Measurements from ENCODE around the gene MAML1. TPM values are rescaled to one million over a fixed set of nuclear protein-coding genes. Genes with fewer than 3 reads are reported as not detected.
A peak's percentile ranks its signal among the peaks of the same experiment; 100 is the strongest.

MAML1 gene
- total and polyA plus RNA-seq, 2 experiments from 2014 or later, result 9.6 to 43.9 TPM

GRCh38 chr5:179817470-179817840, 84.8 kb downstream of the MAML1 start (continued):
- TF ChIP-seq REST (IDR thresholded peaks at IDR 0.05; ENCODE audit: unreplicated experiment) (no peak), CTCF (conservative IDR thresholded peaks at IDR 0.05; ENCODE audit: low read depth in 2 of 2) (no peak; a peak in 1 of 4 replicates), POLR2AphosphoS5 (IDR thresholded peaks at IDR 0.05; ENCODE audit: low read depth) (no peak), EZH2phosphoT487 (IDR thresholded peaks at IDR 0.05; ENCODE audit: unreplicated experiment) (no peak), ZNF114 (CRISPR knock-in tag; IDR thresholded peaks at IDR 0.05) (no peak)

GRCh38 chr5:179817890-179818745, 85.5 kb downstream of the MAML1 start:
- H3K27me3 Mint-ChIP-seq (ENCODE audit: insufficient read depth, low read depth, poor library complexity), result peaks cover 34% of the 10 kb centered on the region
- Histone ChIP-seq H3K9me2 (ENCODE audit: insufficient read depth) (no peaks in the 10 kb centered on the region), H3K27ac (ENCODE audit: low read depth) (no peak overlapping the region), H3K4me2 (peak overlapping the region; percentile 83), H3K4me1 (ENCODE audit: insufficient read depth) (peaks cover 40% of the 10 kb centered on the region), H4K20me1 (replicated peaks; ENCODE audit: insufficient read depth) (peaks cover 11% of the 10 kb centered on the region), H3K4me3 (peak overlapping the region; percentile 51), H3K27me3 (ENCODE audit: insufficient read depth) (peaks cover 12% of the 10 kb centered on the region; the same call in 1 of the 2 replicates), H3K79me2 (replicated peaks; ENCODE audit: insufficient read depth) (peaks cover 21% of the 10 kb centered on the region), H2AFZ (no peak overlapping the region), H3F3A (replicated peaks; ENCODE audit: low read depth) (peaks cover 31% of the 10 kb centered on the region), H3K36me3 (ENCODE audit: insufficient read depth) (peaks cover 4% of the 10 kb centered on the region; the same call in 1 of the 2 replicates)
- H3K4me1 Mint-ChIP-seq, result peaks cover 41% of the 10 kb centered on the region
- H3K36me3 Mint-ChIP-seq (ENCODE audit: low read depth), result peaks cover 29% of the 10 kb centered on the region
- H3K9me3 Mint-ChIP-seq, result no peaks in the 10 kb centered on the region
- ATAC-seq, result no peak
- DNase-seq (ENCODE audit: low spot score), result no peak
- peak overlapping the region; percentile 32; the same call in 1 of the 2 replicates for H3K27ac Mint-ChIP-seq
- peak overlapping the region; percentile 64 for H3K4me3 Mint-ChIP-seq
- no peak for TF ChIP-seq CTCF (conservative IDR thresholded peaks at IDR 0.05; ENCODE audit: low read depth in 2 of 2)
- TF ChIP-seq EZH2phosphoT487 (IDR thresholded peaks at IDR 0.05; ENCODE audit: unreplicated experiment), result no peak
- no peak for TF ChIP-seq NANOG (IDR thresholded peaks at IDR 0.05; ENCODE audit: borderline replicate concordance)
- TF ChIP-seq STAT1 (IDR thresholded peaks at IDR 0.05; ENCODE audit: unreplicated experiment), result no peak
- TF ChIP-seq EZH2 (IDR thresholded peaks at IDR 0.05; ENCODE audit: low read depth, unreplicated experiment), result no peak
- no peak for TF ChIP-seq POLR2AphosphoS5 (IDR thresholded peaks at IDR 0.05; ENCODE audit: low read depth)
- no peak for TF ChIP-seq ZNF331 (CRISPR knock-in tag; IDR thresholded peaks at IDR 0.05; ENCODE audit: low read depth)
- TF ChIP-seq CREB1 (CRISPR knock-in tag; IDR thresholded peaks at IDR 0.05; ENCODE audit: low read depth), result no peak

Data from GM23338 (cell line).